Omental fat pad (tissue), 4 donors: ENCODE measurements around the gene SEMA3C. TPM values are rescaled to one million over a fixed set of nuclear protein-coding genes. Genes with fewer than 3 reads are reported as not detected.
A peak's percentile ranks its signal among the peaks of the same experiment; 100 is the strongest.

Experiments
- ATAC-seq: fragments of 150-250 bp; one replicate; pipeline ENCODE4 v1.9.1; 2016; ENCODE audit warnings: mild to moderate bottlenecking, moderate library complexity; ENCODE audit not compliant: low FRiP score
- DNase-seq: peaks from one replicate; pipeline ENCODE4 v3.0.0-alpha.2; 2019; ENCODE audit warnings: low spot score
- total RNA-seq, 4 donors: library from RNA; depleted of rRNA; stranded (reverse); fragments of >200 nt; gene quantifications; one replicate each; pipeline ENCODE4 v1.1.0, GENCODE V29; 2016
- TF ChIP-seq, protein P1 (sequence below), 3 donors: fragments of 450-650 bp; IDR thresholded peaks; one replicate each; pipeline ENCODE4 v1.5.1; 2016 to 2017; ENCODE audit warnings: antibody characterized with exemption in 3 of 3, mild to moderate bottlenecking in 3 of 3, moderate library complexity in 2 of 3

SEMA3C gene
- total RNA-seq, 4 donors from 2014 or later, result 46.2 to 201 (median 126) TPM

DNA sequence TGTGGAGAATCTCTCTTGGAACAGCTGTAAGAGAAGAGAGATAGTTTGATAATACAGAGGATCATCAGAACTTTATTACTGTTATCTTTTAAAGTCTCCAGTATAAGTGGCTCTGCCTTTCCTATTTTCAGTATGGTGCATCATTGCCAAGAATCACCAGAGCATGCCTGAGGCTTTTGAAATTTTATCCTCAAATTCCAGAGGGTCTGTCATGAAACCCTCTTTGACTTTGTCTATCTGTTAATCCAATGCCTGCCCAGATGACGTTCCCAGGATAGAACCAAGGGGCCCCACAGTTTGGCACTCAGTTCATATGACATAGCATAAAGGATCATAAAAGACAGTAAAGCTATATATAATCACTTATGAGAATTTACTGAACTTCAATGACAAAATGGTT lies 35.3 kb upstream of the SEMA3C start:
- ATAC-seq (no peak), DNase-seq (no peak)
- TF ChIP-seq, protein P1, sequence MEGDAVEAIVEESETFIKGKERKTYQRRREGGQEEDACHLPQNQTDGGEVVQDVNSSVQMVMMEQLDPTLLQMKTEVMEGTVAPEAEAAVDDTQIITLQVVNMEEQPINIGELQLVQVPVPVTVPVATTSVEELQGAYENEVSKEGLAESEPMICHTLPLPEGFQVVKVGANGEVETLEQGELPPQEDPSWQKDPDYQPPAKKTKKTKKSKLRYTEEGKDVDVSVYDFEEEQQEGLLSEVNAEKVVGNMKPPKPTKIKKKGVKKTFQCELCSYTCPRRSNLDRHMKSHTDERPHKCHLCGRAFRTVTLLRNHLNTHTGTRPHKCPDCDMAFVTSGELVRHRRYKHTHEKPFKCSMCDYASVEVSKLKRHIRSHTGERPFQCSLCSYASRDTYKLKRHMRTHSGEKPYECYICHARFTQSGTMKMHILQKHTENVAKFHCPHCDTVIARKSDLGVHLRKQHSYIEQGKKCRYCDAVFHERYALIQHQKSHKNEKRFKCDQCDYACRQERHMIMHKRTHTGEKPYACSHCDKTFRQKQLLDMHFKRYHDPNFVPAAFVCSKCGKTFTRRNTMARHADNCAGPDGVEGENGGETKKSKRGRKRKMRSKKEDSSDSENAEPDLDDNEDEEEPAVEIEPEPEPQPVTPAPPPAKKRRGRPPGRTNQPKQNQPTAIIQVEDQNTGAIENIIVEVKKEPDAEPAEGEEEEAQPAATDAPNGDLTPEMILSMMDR (IDR thresholded peaks at IDR 0.05), result no peak

DNA sequence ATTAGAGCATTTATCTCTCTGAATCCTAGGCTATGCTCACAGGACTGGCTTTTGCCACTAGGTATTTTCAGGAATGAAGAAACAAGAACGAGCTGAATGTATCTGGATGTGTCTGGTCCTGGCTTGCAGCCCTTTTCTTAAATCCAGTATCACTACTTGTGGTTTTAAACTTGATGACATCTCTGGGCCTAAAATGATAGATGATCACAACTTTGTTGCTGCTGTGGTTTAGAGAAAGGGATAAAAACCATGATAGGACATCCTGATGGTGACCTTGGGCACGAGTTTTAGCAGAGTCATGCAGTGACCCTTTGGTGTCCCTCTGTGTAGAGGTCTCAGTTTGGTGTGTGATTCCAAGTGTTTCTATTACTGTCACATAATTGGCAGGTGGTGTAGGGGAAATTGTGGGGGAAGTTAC lies 31.7 kb upstream of the SEMA3C start:
- no peak for ATAC-seq
- DNase-seq, result no peak
- TF ChIP-seq, protein P1 (IDR thresholded peaks at IDR 0.05), result no peak

DNA sequence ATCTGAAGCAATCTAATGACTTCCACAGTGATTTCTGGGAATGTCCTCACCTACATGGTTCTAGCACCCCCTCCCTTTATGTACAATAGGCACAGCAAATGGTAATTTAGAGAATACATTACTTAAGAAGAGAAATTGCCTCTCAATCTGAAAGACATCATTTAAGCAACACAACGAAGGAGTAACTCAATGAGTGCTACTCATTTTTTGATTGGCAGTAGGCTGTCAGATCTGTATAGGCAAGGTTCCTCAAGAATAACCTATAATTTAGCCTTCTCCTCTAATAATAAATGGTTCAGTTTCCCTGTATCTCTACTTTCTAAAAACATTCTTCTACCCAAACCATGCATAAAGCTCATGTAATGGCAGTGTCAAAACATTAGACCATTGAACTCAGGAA lies 30.6 kb upstream of the SEMA3C start:
- DNase-seq (no peak), ATAC-seq (no peak)
- TF ChIP-seq, protein P1 (IDR thresholded peaks at IDR 0.05), result no peak

DNA sequence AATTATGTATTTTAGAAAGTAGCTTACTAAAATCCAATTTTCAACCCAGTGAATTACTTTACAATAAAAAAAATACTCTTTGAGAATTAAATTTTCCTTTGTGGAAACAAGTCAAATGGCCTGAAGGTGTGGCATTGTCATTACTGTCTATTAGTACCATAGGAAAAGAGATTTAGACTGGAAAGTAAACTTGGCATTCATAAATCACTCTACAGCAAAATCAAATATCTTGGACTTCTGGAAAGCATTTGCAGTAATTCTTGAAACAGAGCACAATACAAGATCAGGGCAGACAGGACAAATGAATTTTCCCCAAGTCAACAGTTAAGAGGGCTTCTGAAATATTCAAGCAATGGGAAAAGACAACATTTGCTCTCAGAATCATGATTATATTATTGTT lies 28.0 kb upstream of the SEMA3C start:
- ATAC-seq (no peak), DNase-seq (no peak)
- TF ChIP-seq, protein P1 (IDR thresholded peaks at IDR 0.05), result no peak

DNA sequence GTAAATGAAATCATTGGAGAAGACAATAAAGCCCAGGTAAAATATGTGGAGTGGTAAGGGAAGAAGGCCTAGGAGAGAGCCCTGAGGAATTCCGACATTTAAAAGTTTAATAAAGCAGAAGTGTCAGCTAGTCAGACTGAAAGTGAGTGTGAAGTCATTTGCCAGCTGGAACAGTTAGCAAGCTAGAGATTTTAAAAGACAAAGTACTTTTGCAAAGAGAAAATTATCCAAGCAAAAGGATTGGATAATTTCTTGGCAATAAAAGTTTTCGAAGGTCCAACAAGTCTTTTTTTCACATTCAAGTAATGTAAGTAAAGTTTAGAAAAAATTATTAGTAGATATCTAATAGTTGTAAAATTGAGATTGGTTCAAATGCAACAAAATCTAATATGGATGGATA lies 27.1 kb upstream of the SEMA3C start:
- DNase-seq, result no peak
- no peak for ATAC-seq
- TF ChIP-seq, protein P1 (IDR thresholded peaks at IDR 0.05), result no peak

DNA sequence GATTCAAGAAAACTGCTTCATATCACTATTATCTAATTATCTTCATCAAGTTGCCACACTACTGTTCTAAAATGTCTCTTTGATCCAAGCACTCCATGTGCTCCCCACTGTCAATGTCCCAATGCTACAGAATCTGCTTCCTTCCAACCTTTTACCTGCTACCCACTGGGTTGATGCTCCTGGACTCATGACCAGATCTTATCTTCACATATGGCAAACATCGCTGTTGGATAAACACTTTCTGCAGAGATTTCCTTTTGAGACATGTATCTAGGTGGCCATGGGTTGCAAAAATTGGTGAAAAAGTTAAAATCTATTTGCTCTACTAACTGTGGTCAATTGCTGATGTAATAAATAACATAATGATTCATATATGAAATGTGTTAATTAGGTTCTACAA lies 24.5 kb upstream of the SEMA3C start:
- TF ChIP-seq, protein P1 (IDR thresholded peaks at IDR 0.05), result no peak
- no peak for DNase-seq
- no peak for ATAC-seq

DNA sequence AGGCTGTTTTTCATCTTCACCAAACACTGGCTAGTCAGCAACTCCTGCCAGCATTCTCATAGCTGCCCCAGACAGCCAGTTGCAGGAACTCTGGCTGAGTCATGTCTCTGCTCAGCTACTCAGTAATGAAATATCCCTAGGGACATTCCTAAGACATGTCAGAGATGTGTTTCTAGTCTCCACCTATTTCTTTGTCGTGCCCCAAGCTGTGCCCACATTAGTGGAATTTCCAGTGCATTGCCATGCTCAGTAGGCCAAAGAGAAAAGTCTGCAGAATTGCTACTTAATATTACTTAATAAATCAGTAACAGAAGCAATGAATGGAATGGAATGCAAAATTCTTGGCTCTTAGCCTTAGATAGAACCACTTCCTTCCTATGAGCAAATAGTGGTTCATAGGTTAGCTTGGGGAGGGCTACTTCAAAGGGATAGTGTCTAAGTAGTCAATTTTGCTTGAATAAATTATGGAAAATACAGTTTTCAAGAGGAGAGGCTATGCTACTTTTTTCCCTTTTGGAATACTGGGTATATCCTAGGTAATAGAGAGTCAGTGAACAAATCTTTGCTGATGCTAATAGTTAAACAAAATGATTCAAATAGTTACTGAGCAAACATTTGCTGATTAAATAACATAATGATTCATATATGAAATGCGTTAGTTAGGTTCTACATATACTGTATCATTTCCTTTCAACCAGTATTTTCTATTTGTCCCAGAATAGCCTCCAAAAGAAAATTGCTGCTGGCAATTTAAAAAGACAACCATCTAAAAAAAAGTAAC lies 23.6 kb upstream of the SEMA3C start:
- DNase-seq (no peak), ATAC-seq (peak; percentile 97)
- TF ChIP-seq, protein P1 (IDR thresholded peaks at IDR 0.05), result no peak
